GM23338 (cell line): ENCODE results near the gene PISD.

Experiments used
- CREB1 ChIP-seq: fragments of 250-450 bp; sonication (Bioruptor Pico); IDR thresholded peaks from 2 replicates; pipeline ENCODE4 v1.5.0; 2020; ENCODE audit warnings: low read depth, mild to moderate bottlenecking, moderate library complexity
- CTCF ChIP-seq, 2 experiments: fragments of 200-600 bp in 1 of 2; sonication (generic) in 1 of 2; conservative IDR thresholded peaks; 2 replicates each; pipeline versions ENCODE4 v1.5.1 to v1.6.1; 2016 to 2017; ENCODE audit warnings: antibody characterized with exemption in 2 of 2, low read depth in 2 of 2, mild to moderate bottlenecking in 2 of 2, moderate library complexity in 1 of 2
- ETS1 ChIP-seq: IDR thresholded peaks from 2 replicates; pipeline ENCODE4 v1.6.1; 2016; ENCODE audit warnings: antibody characterized with exemption
- EZH2 ChIP-seq: fragments of 200-600 bp; sonication (generic); IDR thresholded peaks from one replicate; pipeline ENCODE4 v1.8.0; 2017; ENCODE audit warnings: antibody characterized with exemption, mild to moderate bottlenecking, low read depth; ENCODE audit not compliant: unreplicated experiment
- EZH2phosphoT487 ChIP-seq: fragments of 200-600 bp; sonication (generic); IDR thresholded peaks from one replicate; pipeline ENCODE4 v1.8.1; 2018; ENCODE audit warnings: antibody characterized with exemption; ENCODE audit not compliant: unreplicated experiment
- JUNB ChIP-seq: IDR thresholded peaks from one replicate; pipeline ENCODE4 v1.6.1; 2016; ENCODE audit warnings: antibody characterized with exemption; ENCODE audit not compliant: unreplicated experiment
- NANOG ChIP-seq: IDR thresholded peaks from 2 replicates; pipeline ENCODE4 v1.6.1; 2016; ENCODE audit warnings: antibody characterized with exemption, borderline replicate concordance
- POLR2AphosphoS5 ChIP-seq: IDR thresholded peaks from 2 replicates; pipeline ENCODE4 v1.6.1; 2016; ENCODE audit warnings: antibody characterized with exemption, low read depth
- REST ChIP-seq: IDR thresholded peaks from one replicate; pipeline ENCODE4 v1.6.1; 2018; ENCODE audit warnings: antibody characterized with exemption; ENCODE audit not compliant: unreplicated experiment
- STAT1 ChIP-seq: IDR thresholded peaks from one replicate; pipeline ENCODE4 v1.6.1; 2016; ENCODE audit warnings: antibody characterized with exemption; ENCODE audit not compliant: unreplicated experiment
- ZNF114 ChIP-seq: fragments of 250-450 bp; sonication (Bioruptor Pico); IDR thresholded peaks from 2 replicates; pipeline ENCODE4 v1.5.0; 2020; ENCODE audit warnings: mild to moderate bottlenecking, moderate library complexity
- ZNF331 ChIP-seq: fragments of 250-450 bp; sonication (Bioruptor Pico); IDR thresholded peaks from 2 replicates; pipeline ENCODE4 v1.5.0; 2020; ENCODE audit warnings: low read depth, mild to moderate bottlenecking, moderate library complexity
- ZNF462 ChIP-seq: fragments of 250-450 bp; sonication (Bioruptor Pico); IDR thresholded peaks from 2 replicates; pipeline ENCODE4 v1.5.0; 2020; ENCODE audit warnings: mild to moderate bottlenecking, moderate library complexity

- no peak for TF ChIP-seq EZH2phosphoT487
- TF ChIP-seq CTCF (conservative IDR thresholded peaks at IDR 0.05; ENCODE audit: low read depth in 2 of 2), result no peak
- TF ChIP-seq REST, result no peak
- no peak for TF ChIP-seq POLR2AphosphoS5
- no peak for TF ChIP-seq EZH2
- no peak for TF ChIP-seq JUNB
- no peak for TF ChIP-seq CREB1 (CRISPR knock-in tag)
- TF ChIP-seq ETS1, result no peak
- no peak for TF ChIP-seq NANOG
- TF ChIP-seq ZNF331, result no peak
- no peak for TF ChIP-seq STAT1
- TF ChIP-seq ZNF114 (CRISPR knock-in tag), result no peak
- TF ChIP-seq ZNF462, result no peak
These were observed 7.6 kb downstream of the PISD start for GRCh38 chr22:31654408-31654807.
